HG02973 (cell line): ENCODE data around the gene BRD1.

Experiments used
- ATAC-seq: cut with Tn5 transposase; IDR thresholded peaks from one replicate; pipeline ENCODE4 v1.9.1; 2021; ENCODE audit warnings: moderate library complexity; ENCODE audit not compliant: unreplicated experiment

BRD1 gene

DNA sequence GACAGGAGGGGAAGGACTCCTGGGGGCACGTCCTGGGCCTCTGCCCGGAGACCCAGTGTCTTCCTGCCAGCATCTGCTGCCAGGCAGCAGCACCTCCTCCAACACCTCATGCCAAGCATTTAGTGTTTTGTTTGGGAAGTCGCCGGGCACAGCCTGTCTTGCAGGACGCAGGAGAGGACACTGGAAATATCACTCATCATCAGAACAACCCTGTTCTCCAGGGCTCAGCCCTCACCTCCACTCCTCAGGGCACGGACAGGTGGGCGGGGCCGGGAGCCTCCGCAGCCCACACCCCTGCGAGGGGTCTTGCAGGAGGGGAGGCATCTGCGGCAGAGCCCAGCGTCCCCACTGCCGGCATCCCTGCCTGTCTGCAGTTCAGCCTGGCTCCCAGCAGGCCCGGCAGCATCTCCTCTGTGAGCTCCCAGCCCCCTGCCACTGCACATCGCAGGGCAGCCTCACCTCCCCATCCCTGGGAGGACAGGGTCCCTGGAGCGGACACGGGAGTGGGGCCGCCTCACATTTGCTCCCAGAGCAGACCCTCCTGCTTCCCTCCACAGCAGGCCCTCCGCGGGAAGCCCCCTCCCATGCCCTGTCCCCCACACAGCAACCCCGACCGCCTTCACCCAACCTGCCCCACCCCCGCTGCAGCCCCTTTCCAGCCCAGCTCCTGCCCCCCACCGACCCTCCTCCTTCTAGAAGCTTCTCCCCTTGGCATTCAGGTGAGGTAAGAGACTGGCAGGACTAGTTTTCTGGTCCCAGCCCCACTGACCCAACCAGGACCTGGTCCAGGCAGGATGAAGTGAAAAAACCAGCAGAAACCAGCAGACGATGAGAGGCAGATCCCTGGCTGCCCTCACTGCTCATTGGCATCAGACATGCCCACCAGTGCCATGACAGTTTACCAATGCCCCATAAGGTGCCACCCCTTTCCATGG is 72.7 kb downstream of the BRD1 start:
- no peak for ATAC-seq

- no peak for ATAC-seq
Observed at GRCh38 chr22:49753961-49754695, 73.5 kb downstream of the BRD1 start.

GRCh38 chr22:49753276-49753890 is 74.3 kb downstream of the BRD1 start:
- ATAC-seq, result no peak

- no peak for ATAC-seq
Observed at GRCh38 chr22:49752598-49753091, 75.0 kb downstream of the BRD1 start.

DNA sequence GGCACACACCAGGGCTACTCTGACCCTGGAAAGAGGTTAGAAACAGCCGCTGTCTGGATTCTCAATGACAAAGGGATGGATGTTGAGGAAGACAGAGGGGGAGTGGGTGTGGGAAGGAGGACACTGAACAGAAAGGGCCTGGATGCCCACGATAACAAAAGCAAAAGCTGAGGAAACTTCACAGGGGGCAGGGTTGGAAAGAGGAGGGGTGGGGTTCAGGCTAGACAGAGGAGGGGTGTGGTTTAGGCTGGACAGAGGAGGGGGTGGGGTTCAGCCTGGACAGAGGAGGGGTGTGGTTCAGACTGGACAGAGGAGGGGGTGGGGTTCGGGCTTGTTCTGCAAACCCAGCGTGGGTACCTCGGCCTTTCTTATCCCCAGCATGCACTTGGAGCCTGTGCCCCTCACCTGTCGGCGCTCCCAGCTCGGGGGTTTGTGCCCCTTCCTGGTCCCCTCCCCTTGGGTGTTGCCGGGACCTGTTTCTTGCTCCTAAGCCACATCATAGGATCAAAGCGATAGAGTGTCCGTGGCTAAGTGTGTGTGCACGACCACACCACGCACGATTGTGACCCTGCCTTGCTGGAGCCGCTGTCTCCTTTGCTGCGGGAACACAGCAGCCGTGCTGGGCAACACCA is 75.6 kb downstream of the BRD1 start:
- ATAC-seq, result no peak

GRCh38 chr22:49751318-49751965 is 76.2 kb downstream of the BRD1 start:
- ATAC-seq, result no peak

GRCh38 chr22:49749885-49750510 is 77.7 kb downstream of the BRD1 start:
- ATAC-seq, result no peak

DNA sequence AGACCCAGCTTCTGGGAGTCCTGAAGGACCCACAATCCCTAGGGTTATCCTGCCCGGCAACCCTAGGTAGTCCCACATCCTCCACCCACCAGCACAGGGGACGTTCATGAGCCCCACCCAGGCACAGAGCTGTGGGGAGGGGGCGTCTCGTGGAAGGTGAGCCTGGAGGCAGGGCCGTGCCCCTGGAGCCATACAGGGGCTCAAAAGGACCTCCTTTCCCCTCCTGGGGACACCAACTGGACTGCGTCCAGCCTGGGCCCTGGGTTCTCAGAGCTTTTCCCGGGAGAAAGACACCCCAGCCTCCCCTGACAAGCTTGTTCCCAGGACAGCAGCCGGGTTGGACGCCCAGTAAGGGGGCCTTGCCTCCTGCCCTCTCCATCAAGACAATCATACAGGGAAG is 78.4 kb downstream of the BRD1 start:
- ATAC-seq, result no peak

DNA sequence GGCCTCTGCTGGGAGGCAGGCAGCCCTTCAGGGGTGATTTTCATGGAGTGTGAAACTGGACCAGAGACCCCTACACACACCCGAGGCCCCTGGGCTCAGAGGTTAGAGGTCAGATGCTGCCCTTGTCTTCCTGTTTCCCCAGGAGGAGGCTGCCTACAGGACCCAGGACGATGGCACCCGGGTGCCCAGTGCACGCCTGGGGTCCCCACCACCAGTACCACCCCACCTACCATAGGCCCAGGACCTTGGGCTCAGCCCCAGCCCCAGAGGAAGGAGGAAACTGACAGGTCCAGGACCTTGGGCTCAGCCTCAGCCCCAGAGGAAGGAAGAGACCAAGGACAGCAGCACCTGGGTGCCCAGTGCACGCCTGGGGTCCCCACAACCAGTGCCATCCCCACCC is 79.2 kb downstream of the BRD1 start:
- no peak for ATAC-seq

GRCh38 chr22:49747716-49748115 is 80.0 kb downstream of the BRD1 start:
- ATAC-seq, result no peak

- no peak for ATAC-seq
Observed at GRCh38 chr22:49747130-49747529, 80.5 kb downstream of the BRD1 start.

GRCh38 chr22:49746065-49746464 is 81.6 kb downstream of the BRD1 start:
- ATAC-seq, result no peak

DNA sequence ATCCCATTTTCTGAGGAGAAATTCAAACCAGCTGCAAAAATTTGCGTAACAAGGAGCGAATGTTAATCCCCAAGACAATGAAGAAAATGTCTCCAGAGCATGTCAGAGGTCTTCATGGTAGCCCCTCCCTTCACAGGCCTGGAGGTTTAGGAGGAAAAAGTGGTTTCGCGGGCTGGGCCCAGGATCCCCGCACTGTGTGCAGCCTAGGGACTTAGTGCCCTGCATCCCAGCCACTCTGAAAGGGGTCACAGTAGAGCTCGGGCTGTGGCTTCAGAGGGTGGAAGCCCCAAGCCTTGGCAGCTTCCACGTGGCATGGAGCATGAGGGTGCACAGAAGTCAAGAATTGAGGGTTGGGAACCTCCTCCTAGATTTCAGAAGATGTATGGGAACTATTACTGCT is 87.4 kb downstream of the BRD1 start:
- no peak for ATAC-seq

- no peak for ATAC-seq
Observed at GRCh38 chr22:49739138-49739537, 88.5 kb downstream of the BRD1 start.

GRCh38 chr22:49738566-49738965 is 89.1 kb downstream of the BRD1 start:
- ATAC-seq, result no peak

DNA sequence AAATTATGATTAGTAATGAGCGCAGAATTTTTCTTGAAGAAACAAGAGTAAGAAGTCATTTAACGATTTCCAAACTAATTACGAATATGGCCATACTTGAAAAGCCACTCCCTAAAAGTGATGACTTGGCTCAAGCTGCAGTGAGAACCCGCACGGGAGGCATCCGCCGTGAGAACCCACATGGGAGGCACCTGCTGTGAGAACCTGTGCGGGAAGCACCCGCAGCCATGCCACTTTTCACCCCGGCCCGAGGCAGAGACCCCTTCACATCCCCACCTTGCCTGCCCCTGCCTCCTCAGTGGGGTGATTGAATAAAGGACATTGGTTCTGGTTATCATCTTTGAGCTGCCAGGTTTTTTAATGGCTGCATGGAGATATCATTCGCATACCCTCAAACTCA is 89.7 kb downstream of the BRD1 start:
- ATAC-seq, result no peak

GRCh38 chr22:49737101-49737551 is 90.5 kb downstream of the BRD1 start:
- ATAC-seq, result no peak

DNA sequence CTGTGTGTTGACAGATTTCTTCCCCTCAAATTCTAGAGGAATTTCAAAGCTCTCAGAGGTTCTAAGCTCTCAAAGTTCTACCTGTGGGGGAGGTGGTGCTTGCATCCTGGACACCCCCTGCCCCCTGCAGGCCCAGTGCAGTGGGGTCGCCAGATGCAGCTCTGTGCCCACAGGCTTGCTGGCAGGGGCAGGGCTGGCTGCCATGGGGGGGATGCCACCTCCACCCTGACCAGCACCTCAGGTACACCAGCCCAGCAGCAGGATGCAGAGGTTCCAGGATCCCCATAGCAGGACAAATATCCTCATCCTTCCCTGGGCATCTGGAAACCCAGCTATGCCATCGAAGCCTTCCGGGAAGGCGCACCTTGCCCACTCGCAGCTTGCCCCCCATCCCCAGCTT is 91.1 kb downstream of the BRD1 start:
- ATAC-seq, result no peak

GRCh38 chr22:49735901-49736421 is 91.7 kb downstream of the BRD1 start:
- ATAC-seq, result no peak

DNA sequence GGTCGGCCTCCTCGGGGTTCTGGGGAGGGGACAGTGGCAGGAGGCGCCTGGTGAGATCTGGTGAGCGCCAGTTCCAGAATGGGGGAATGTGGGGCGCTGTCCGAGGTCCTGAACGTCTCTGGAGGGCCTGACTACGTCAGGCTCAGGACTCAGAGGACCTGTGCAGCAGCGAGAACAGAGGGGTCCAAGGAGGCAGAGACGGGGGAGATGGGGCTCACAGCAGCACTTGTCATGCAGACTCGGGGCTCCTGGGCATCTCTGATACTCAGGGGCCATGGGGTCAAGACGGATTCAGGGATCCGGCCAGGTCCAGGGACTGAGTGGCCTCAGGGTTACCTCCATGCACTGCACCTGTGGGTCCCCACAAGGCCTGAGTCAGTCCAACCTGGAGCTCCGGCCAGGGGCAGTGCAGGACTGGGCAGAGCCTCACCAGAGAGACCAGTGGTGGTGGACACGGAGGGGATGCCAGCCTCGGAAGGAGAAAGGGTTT is 92.2 kb downstream of the BRD1 start:
- no peak for ATAC-seq
